ENCODE data around the gene SDCCAG8. TPM values are rescaled to one million over a fixed set of nuclear protein-coding genes. Genes with fewer than 3 reads are reported as not detected.

SDCCAG8 gene
- total and polyA plus RNA-seq, 2 donors from 2014 or later = 29.6 to 53.2 TPM

- Histone ChIP-seq H3K9ac (ENCODE audit: low read length in 3 of 3) (no peak overlapping the region), H3K4me3 (ENCODE audit: low read length in 3 of 3) (no peak overlapping the region), H3K4me1 (ENCODE audit: control insufficient read depth in 2 of 3, insufficient read depth in 2 of 3, low read depth in 1 of 3, low read length in 3 of 3) (no peaks in the 10 kb centered on the region), H3K27ac (ENCODE audit: low read depth in 2 of 2, low read length in 2 of 2) (no peak overlapping the region), H3K36me3 (ENCODE audit: control insufficient read depth in 2 of 3, insufficient read depth in 3 of 3, low read length in 3 of 3) (peaks cover 0 to 13% (median 6%) of the 10 kb centered on the region in 3 donors), H3K27me3 (ENCODE audit: control insufficient read depth, insufficient read depth, low read length) (no peaks in the 10 kb centered on the region), H3K9me3 (ENCODE audit: control insufficient read depth in 2 of 3, insufficient read depth in 1 of 3, low read length in 3 of 3) (peaks cover 0 to 9% (median 0%) of the 10 kb centered on the region in 3 donors)
- TF ChIP-seq CTCF (IDR thresholded peaks at IDR 0.05; ENCODE audit: borderline replicate concordance, extremely low read depth, insufficient read depth) = no peak
- intact Hi-C loops (cut with DNase I) = no loop called here
- DNase-seq (no peak), FAIRE-seq (no peak)
Observed at GRCh38 chr1:243513726-243514491, 258.1 kb downstream of the SDCCAG8 start.

- no peak overlapping the region for H3K9ac ChIP-seq (ENCODE audit: low read length in 3 of 3)
- H3K27ac ChIP-seq (ENCODE audit: low read depth in 2 of 2, low read length in 2 of 2) = no peak overlapping the region
- peaks cover 0 to 13% (median 6%) of the 10 kb centered on the region in 3 donors for H3K36me3 ChIP-seq (ENCODE audit: control insufficient read depth in 2 of 3, insufficient read depth in 3 of 3, low read length in 3 of 3)
- intact Hi-C loops (cut with DNase I) = no loop called here
- no peak overlapping the region for H3K4me3 ChIP-seq (ENCODE audit: low read length in 3 of 3)
- no peaks in the 10 kb centered on the region for H3K27me3 ChIP-seq (ENCODE audit: control insufficient read depth, insufficient read depth, low read length)
- no peak for TF ChIP-seq CTCF (IDR thresholded peaks at IDR 0.05; ENCODE audit: borderline replicate concordance, extremely low read depth, insufficient read depth)
- DNase-seq (no peak), FAIRE-seq (no peak)
- H3K4me1 ChIP-seq (ENCODE audit: control insufficient read depth in 2 of 3, insufficient read depth in 2 of 3, low read depth in 1 of 3, low read length in 3 of 3) = no peaks in the 10 kb centered on the region
- H3K9me3 ChIP-seq (ENCODE audit: control insufficient read depth in 2 of 3, insufficient read depth in 1 of 3, low read length in 3 of 3) = peaks cover 0 to 9% (median 0%) of the 10 kb centered on the region in 3 donors
Observed at GRCh38 chr1:243514927-243515326, 259.1 kb downstream of the SDCCAG8 start.

- FAIRE-seq (no peak), DNase-seq (no peak)
- H3K9ac ChIP-seq (ENCODE audit: low read length in 3 of 3) = no peak overlapping the region
- no peak for TF ChIP-seq CTCF (IDR thresholded peaks at IDR 0.05; ENCODE audit: borderline replicate concordance, extremely low read depth, insufficient read depth)
- H3K4me1 ChIP-seq (ENCODE audit: control insufficient read depth in 2 of 3, insufficient read depth in 2 of 3, low read depth in 1 of 3, low read length in 3 of 3) = no peaks in the 10 kb centered on the region
- intact Hi-C loops (cut with DNase I) = no loop called here
- H3K9me3 ChIP-seq (ENCODE audit: control insufficient read depth in 2 of 3, insufficient read depth in 1 of 3, low read length in 3 of 3) = peaks cover 0 to 9% (median 0%) of the 10 kb centered on the region in 3 donors
- no peaks in the 10 kb centered on the region for H3K36me3 ChIP-seq (ENCODE audit: control insufficient read depth in 2 of 3, insufficient read depth in 3 of 3, low read length in 3 of 3)
- no peaks in the 10 kb centered on the region for H3K27me3 ChIP-seq (ENCODE audit: control insufficient read depth, insufficient read depth, low read length)
- no peak overlapping the region for H3K27ac ChIP-seq (ENCODE audit: low read depth in 2 of 2, low read length in 2 of 2)
- H3K4me3 ChIP-seq (ENCODE audit: low read length in 3 of 3) = no peak overlapping the region
Observed at GRCh38 chr1:243520831-243521230, 265.0 kb downstream of the SDCCAG8 start.

Measured in kidney (tissue), 14 donors.